Mammary epithelial cell (primary cell): Measurements from ENCODE around the gene RNF150.

ENCODE experiments used
- CTCF ChIP-seq, 2 donors: IDR thresholded peaks in 1 of 2; conservative IDR thresholded peaks in 1 of 2; 2 replicates each; pipeline ENCODE4 v1.5.1; 2011 to 2012; ENCODE audit warnings: inconsistent platforms in 2 of 2, low read length in 2 of 2, mild to moderate bottlenecking in 2 of 2, control low read depth in 1 of 2, low read depth in 1 of 2; ENCODE audit not compliant: insufficient read depth in 1 of 2; ENCODE audit errors: extremely low read depth in 1 of 2
- EZH2 ChIP-seq: IDR thresholded peaks from 2 replicates; pipeline ENCODE4 v1.6.1; 2012; ENCODE audit warnings: low read length, inconsistent platforms, borderline replicate concordance

- TF ChIP-seq CTCF (conservative IDR thresholded peaks at IDR 0.05 in 1 of 2, IDR thresholded peaks at IDR 0.05 in 1 of 2; ENCODE audit: extremely low read depth in 1 of 2, insufficient read depth in 1 of 2, low read depth in 1 of 2, low read length in 2 of 2) (no peak), EZH2 (no peak)
Measured at GRCh38 chr4:141075553-141075952, 57.7 kb downstream of the RNF150 start.
